K562 (cell line): ENCODE data around the gene DOCK7. TPM values are rescaled to one million over a fixed set of nuclear protein-coding genes. Genes with fewer than 3 reads are reported as not detected.

ENCODE experiments used
- ATF1 ChIP-seq, 2 experiments: fragments of 450-650 bp in 1 of 2; IDR thresholded peaks; 2 replicates each; pipeline ENCODE4 v1.6.1; 2016; ENCODE audit warnings: missing compliant biosample characterization in 1 of 2, missing genetic modification characterization in 1 of 2
- BHLHE40 ChIP-seq: IDR thresholded peaks from 2 replicates; pipeline ENCODE4 v1.6.1; 2011; ENCODE audit warnings: low read length, improper control_type of control experiment
- CREB1 ChIP-seq, 2 experiments: sonication (generic) in 1 of 2; formaldehyde crosslinking in 1 of 2; IDR thresholded peaks; 2 replicates each; pipeline versions ENCODE4 v1.6.1 to v1.8.0; 2012 to 2022; ENCODE audit warnings: inconsistent platforms in 1 of 2, mild to moderate bottlenecking in 1 of 2, missing genetic modification reagents in 1 of 2, moderate library complexity in 1 of 2
- EHMT2 ChIP-seq: fragments of 450-650 bp; IDR thresholded peaks from 2 replicates; pipeline ENCODE4 v1.6.1; 2018; ENCODE audit warnings: antibody characterized with exemption
- FOXA3 ChIP-seq, 2 experiments: fragments of 450-650 bp in 1 of 2; sonication (generic) in 1 of 2; formaldehyde crosslinking; IDR thresholded peaks in 1 of 2; conservative IDR thresholded peaks in 1 of 2; 2 replicates each; pipeline versions ENCODE4 v1.4.0 to v1.8.0; 2020 to 2022; ENCODE audit warnings: mild to moderate bottlenecking in 2 of 2, missing genetic modification reagents in 1 of 2
- MGA ChIP-seq: fragments of 450-650 bp; IDR thresholded peaks from 2 replicates; pipeline ENCODE4 v1.6.1; 2016; ENCODE audit warnings: mild to moderate bottlenecking, moderate library complexity
- NCOA1 ChIP-seq: fragments of 450-650 bp; IDR thresholded peaks from 2 replicates; pipeline ENCODE4 v1.6.1; 2016; ENCODE audit warnings: low read depth
- SMARCE1 ChIP-seq: fragments of 450-650 bp; IDR thresholded peaks from 2 replicates; pipeline ENCODE4 v1.7.1; 2016; ENCODE audit warnings: mild to moderate bottlenecking
- ZNF395 ChIP-seq: fragments of 200-800 bp; sonication (Bioruptor generic); IDR thresholded peaks from 2 replicates; pipeline ENCODE4 v1.6.1; 2017; ENCODE audit warnings: missing genetic modification characterization, missing compliant biosample characterization
- ZNF507 ChIP-seq: conservative IDR thresholded peaks from 2 replicates; pipeline ENCODE4 v1.6.1; 2017; ENCODE audit warnings: missing genetic modification characterization, missing compliant biosample characterization
- ZNF592 ChIP-seq: fragments of 450-650 bp; IDR thresholded peaks from 2 replicates; pipeline ENCODE4 v1.6.1; 2017; ENCODE audit warnings: antibody characterized with exemption, mild to moderate bottlenecking
- polyA plus RNA-seq, 8 experiments: library from polyadenylated mRNA; depleted of rRNA in 4 of 8; stranded (reverse) in 5 of 8; unstranded in 3 of 8; fragments of >200 nt; fragmentation: Nextera tagmentation in 2 of 8; fragmentation: Illumina TruSeq in 1 of 8; extraction: Ambion mirVana in 2 of 8; extraction: Trizol in 1 of 8; gene quantifications; 2 replicates each; pipeline versions ENCODE4 v1.2.1 to v1.2.3, GENCODE V29; 2011 to 2014; ENCODE audit warnings: inconsistent platforms in 1 of 8, missing spikeins in 1 of 8
- total RNA-seq, 7 experiments: library from RNA; depleted of rRNA in 6 of 7; stranded (reverse); fragments of >200 nt in 6 of 7; fragmentation: Illumina TruSeq in 2 of 7; extraction: Trizol in 2 of 7; gene quantifications; 2 replicates each; pipeline versions ENCODE4 v1.2.1 to v1.2.3, GENCODE V29; 2011 to 2021; ENCODE audit warnings: low replicate concordance in 1 of 7

DOCK7 gene
- total and polyA plus RNA-seq, 9 of the 15 experiments (the other 6 are each of a cell fraction or from before 2014, with no cell fraction given), result 4.9 to 35.1 (median 12.6) TPM

GRCh38 chr1:62621907-62622306 lies 66.3 kb downstream of the DOCK7 start (continued):
- TF ChIP-seq MGA (peak; percentile 74), CREB1 (IDR thresholded peaks at IDR 0.05) (peak; percentile 59), CREB1 (CRISPR knock-in tag; IDR thresholded peaks at IDR 0.05) (peak; percentile 79), ZNF395 (CRISPR knock-in tag) (0 out of 2 replicates have a peak, but pooled peaks have one; percentile 22), BHLHE40 (peak; percentile 60), ZNF507 (no peak), FOXA3 (CRISPR knock-in tag; conservative IDR thresholded peaks at IDR 0.05 in 1 of 2, IDR thresholded peaks at IDR 0.05 in 1 of 2) (0 out of 4 replicates have a peak, but pooled peaks have one; percentile 14 to 24), NCOA1 (peak; percentile 51; the same call in 1 of the 2 replicates), ATF1 (CRISPR knock-in tag; IDR thresholded peaks at IDR 0.05) (no peak), ATF1 (tag; IDR thresholded peaks at IDR 0.05) (peak; percentile 73), SMARCE1 (no peak), ZNF592 (peak; percentile 62; the same call in 1 of the 2 replicates), EHMT2 (peak; percentile 78)
